ENCODE measurements around the gene FHOD1. TPM values are rescaled to one million over a fixed set of nuclear protein-coding genes. Genes with fewer than 3 reads are reported as not detected.
A peak's percentile ranks its signal among the peaks of the same experiment; 100 is the strongest.

Gene FHOD1
- total RNA-seq, 1 donor from 2014 or later, result 18.0 TPM

GRCh38 chr16:67201411-67202345, 45.6 kb downstream of the FHOD1 start:
- Histone ChIP-seq H3K4me1 (peaks cover 23% of the 10 kb centered on the region), H3K27ac (replicated peaks) (no peak overlapping the region), H3K4me3 (no peak overlapping the region), H3K9me3 (replicated peaks) (no peaks in the 10 kb centered on the region), H3K36me3 (peaks cover 50% of the 10 kb centered on the region), H3K27me3 (ENCODE audit: low read depth) (no peaks in the 10 kb centered on the region)
- DNase-seq, result no peak
- intact Hi-C loops (cut with micrococcal nuclease), result no loop called here
- no peak for TF ChIP-seq CTCF (IDR thresholded peaks at IDR 0.05; ENCODE audit: borderline replicate concordance)

- Histone ChIP-seq H3K27ac (replicated peaks) (no peak overlapping the region), H3K27me3 (ENCODE audit: low read depth) (no peaks in the 10 kb centered on the region), H3K36me3 (peaks cover 62% of the 10 kb centered on the region), H3K4me1 (peaks cover 23% of the 10 kb centered on the region), H3K4me3 (no peak overlapping the region), H3K9me3 (replicated peaks) (no peaks in the 10 kb centered on the region)
- no peak for TF ChIP-seq CTCF (IDR thresholded peaks at IDR 0.05; ENCODE audit: borderline replicate concordance)
- DNase-seq, result no peak
- intact Hi-C loops (cut with micrococcal nuclease), result no loop called here
These were observed 46.8 kb downstream of the FHOD1 start for GRCh38 chr16:67200491-67200890.

GRCh38 chr16:67199808-67200198, 47.5 kb downstream of the FHOD1 start:
- Histone ChIP-seq H3K27ac (replicated peaks) (no peak overlapping the region), H3K27me3 (ENCODE audit: low read depth) (no peaks in the 10 kb centered on the region), H3K4me3 (no peak overlapping the region), H3K9me3 (replicated peaks) (no peaks in the 10 kb centered on the region), H3K4me1 (peaks cover 23% of the 10 kb centered on the region), H3K36me3 (peaks cover 69% of the 10 kb centered on the region)
- TF ChIP-seq CTCF (IDR thresholded peaks at IDR 0.05; ENCODE audit: borderline replicate concordance), result no peak
- no peak for DNase-seq
- intact Hi-C loops (cut with micrococcal nuclease), result no loop called here

- intact Hi-C loops (cut with micrococcal nuclease), result no loop called here
- DNase-seq, result no peak
These were observed 48.1 kb downstream of the FHOD1 start, which contains the start of gene ELMO3 for GRCh38 chr16:67199011-67199807. Gene ELMO3 (plus strand): TSS chr16:67199131. CDS start chr16:67199327, 196 bp downstream.

More at GRCh38 chr16:67199011-67199807, 48.1 kb downstream of the FHOD1 start, which contains the start of gene ELMO3:
- Histone ChIP-seq H3K9me3 (replicated peaks) (no peaks in the 10 kb centered on the region), H3K27ac (replicated peaks) (no peak within 1 kb of the TSS), H3K36me3 (peaks cover 75% of the 10 kb centered on the region), H3K27me3 (ENCODE audit: low read depth) (no peaks in the 10 kb centered on the region), H3K4me3 (no peak within 1 kb of the TSS), H3K4me1 (peaks cover 27% of the 10 kb centered on the region)
- peak; percentile 26 for TF ChIP-seq CTCF (IDR thresholded peaks at IDR 0.05; ENCODE audit: borderline replicate concordance)
